NAMALWA (cell line): ENCODE measurements around the gene MMP13.
A peak's percentile ranks its signal among the peaks of the same experiment; 100 is the strongest.
"Not testable (repeated sequence)": the region's sequence is repeated elsewhere in the genome, so short reads cannot be mapped to it uniquely, and the experiment has no call there.

Experiments
- DNase-seq: peaks from one replicate; pipeline ENCODE4 v3.0.0-alpha.2; 2015; ENCODE audit warnings: low spot score

MMP13 gene

DNA sequence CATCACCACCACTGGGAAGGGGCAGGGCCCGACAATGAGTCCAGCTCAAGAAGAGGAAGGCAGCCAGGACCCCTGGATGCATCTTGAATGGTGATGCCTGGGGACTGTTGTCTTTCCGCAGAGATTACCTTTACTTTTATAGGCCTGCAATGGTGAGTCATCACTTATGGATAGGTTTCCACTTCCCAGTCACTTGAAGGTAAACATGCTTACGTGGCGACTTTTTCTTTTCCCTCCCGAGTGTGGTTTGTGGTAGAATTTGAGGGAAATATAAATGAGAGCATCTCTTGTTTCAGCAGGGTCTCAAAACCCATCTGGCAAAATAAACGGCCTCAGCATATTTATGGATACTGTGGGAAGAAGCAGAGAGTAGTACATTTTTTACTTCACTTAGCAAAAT, at the start of gene MMP13:
Gene MMP13, minus strand, starts transcription at position 109 of the 400 bp plus-strand sequence. Its CDS starts 27 bp downstream, at position 82.
- DNase-seq = no peak

DNA sequence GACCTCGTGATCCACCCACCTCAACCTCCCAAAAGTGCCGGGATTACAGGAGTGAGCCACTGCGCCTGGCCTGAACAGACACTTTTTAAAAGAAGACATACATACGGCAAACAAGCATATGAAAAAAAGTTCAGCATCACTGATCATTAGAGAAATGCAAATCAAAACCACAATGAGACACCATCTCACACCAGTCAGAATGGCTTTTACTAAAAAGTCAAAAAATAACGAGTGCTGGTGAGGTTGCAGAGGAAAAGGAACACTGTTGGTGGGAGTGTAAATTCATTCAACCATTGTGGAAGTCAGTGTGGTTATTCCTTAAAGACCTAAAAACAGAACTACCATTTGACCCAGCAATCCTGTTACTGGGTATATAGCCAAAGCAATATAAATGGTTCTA, 48.7 kb upstream of the MMP13 start:
- DNase-seq = not testable (repeated sequence)

DNA sequence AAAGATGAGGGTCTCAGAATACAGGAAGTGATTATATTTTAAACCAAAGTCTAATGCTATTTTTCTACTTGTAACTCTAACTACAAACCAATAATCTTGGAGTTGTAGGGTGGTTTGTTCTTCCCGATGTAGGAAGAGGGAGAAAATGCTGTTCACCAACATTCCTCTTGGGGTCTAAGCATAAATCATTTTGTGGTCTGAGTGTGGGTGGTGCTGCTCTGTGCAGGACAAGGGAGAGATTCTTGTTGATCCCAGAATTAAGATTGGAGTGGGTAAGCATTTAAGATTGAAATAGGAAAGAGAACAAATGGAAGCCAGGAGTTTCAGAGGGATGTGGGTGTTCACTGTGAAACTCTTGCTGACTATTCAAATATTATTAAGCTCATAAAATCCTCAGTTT, 38.6 kb upstream of the MMP13 start:
- DNase-seq = no peak

DNA sequence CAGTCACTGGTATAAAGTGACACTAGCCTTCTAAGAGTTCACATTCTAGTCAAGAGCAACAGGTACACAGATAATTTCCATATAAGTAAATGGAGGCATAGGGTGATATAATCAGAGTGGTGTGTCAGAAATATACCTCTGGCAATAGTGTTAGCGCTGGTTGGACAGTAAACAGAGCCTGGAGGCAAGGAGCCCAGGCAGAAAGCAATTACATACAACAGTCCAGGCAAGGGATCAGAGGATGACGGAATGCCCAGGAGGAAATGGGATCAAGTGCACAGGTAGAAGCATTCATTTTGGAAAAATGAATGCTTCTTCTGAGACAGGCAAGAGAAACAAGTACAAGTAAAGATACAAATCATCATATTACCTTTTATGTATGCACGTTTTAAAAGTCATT, 36.2 kb upstream of the MMP13 start:
- DNase-seq = no peak

DNA sequence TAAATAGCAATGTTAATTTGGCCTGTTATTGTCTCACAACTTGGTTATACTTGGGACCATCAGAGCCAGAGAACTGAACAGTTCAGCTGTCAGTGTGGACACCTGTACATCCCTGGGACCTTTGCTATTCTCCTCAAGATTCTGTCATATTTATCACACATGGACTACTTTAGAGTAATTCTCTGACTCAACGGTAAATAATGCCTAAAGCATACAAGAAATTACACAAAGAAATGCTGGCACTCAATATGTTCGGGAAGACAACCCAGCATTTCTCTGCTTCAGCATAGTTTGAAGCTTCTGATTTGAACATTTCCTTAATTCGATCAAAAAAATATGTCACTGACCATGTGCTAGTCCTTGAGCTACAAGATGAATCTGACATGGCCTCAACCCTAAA, 34.6 kb upstream of the MMP13 start:
- DNase-seq = no peak

DNA sequence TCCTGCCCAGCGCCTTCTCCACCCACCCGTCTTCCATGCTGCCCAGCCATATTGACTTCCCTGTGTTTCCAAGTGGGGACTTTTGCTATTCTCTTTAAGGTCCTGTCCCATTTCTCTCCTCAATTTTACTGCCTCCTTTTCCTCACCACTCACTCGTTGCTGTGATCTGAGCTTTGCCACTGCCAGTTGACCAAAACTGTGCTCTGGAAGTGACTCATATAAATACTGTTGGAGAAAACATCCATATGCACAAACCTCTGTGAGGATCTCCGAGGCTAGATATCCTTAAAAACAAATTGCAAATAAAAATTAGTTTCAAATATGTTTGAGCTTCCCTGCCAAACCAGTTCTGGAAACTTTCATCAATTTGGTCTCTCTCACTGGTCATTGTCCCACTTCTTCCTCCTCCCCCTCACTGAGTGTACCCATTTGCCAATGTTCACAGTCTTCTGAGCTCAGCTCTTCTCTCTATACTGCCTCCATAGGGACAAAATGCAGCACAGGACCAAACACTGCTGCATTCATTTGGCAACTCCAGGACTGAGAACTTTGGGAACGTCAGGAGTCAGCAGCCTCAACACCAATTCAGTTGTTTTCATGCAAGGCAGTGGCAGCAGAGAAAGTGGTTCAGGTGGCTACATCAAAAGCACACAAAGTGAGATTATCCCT, 34.0 kb upstream of the MMP13 start:
- no peak for DNase-seq

DNA sequence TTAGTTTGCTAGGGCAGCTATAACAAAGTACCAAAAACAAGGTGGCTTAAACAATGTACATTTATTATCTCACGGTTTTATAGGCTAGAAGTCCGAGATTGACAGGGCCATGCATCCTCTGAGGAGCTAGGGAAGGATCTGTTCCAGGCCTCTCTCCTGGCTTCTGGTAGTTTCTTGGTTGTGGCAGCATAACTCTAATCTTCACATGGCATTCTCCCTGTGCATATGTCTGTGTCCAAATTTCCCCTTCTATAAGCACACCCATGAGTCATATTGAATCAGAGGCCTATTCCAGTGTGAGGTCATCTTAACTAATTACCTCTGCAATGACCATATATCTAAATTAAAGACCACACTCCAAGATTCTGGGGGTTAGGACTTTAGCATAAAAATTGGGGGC, 31.3 kb upstream of the MMP13 start:
- DNase-seq = no peak

DNA sequence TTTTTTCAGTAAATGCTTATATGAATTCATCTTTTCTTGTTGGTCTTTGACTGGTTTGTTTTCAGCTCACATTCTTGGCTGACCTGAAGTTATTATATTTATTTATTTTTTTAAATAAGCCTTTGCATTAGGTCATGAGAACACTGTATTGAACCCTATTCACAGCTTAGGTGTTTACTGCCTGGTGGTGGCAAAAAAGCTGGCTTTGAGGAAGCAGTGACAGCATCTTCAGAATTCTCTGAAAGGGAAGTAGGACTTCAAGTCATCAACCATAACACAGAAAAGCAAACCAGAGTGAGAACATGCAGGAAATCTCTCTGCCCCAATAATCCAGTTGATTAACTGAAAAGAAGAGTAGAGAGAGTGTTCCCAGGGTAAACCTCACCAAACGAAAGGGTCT, 30.3 kb upstream of the MMP13 start:
- DNase-seq = no peak

DNA sequence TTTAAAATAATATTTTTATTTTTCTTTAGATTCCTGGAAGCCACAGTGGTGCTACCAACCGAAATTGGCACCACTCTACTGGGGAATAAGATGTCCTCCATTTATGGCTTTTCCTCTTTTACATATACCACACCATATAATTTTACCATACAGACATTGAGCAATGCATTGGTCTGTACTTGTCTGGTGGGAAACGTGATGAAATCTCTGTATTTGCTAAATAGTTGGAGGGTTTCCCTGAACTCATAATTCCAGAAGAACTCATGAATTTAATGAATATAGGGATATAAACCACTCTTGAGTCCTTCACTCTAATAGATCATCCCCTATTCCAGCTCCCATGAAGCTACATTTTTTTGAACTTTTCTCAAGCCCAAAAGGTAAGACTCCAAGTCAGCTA, 28.0 kb upstream of the MMP13 start:
- no peak for DNase-seq

DNA sequence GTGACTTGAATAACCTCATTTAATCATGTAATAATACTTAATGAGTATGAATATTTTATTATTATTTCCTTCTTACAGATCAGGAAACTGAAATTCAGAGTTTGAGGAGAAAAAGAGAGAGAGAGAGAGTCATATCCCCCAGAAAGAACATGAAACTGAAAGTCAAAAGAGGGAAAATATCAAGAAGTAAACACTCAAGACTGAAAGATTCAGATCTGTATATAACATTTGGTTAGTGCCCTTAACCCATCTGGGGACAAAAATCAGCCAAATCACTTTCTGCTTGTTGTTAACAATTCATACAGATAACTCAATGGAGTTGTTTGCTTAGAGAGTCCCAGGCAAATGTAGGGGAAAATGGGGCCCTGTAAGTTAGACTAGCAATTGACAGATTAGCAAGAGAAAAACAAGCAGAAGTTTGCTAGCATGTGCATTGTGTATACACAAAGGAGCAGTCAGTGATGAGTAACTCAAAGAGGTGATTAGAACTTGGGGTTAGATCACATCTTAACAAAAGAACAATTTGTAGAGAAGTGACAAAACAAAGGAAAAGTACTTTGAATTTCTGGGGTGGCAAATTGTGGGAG, 25.9 kb upstream of the MMP13 start:
- no peak for DNase-seq

DNA sequence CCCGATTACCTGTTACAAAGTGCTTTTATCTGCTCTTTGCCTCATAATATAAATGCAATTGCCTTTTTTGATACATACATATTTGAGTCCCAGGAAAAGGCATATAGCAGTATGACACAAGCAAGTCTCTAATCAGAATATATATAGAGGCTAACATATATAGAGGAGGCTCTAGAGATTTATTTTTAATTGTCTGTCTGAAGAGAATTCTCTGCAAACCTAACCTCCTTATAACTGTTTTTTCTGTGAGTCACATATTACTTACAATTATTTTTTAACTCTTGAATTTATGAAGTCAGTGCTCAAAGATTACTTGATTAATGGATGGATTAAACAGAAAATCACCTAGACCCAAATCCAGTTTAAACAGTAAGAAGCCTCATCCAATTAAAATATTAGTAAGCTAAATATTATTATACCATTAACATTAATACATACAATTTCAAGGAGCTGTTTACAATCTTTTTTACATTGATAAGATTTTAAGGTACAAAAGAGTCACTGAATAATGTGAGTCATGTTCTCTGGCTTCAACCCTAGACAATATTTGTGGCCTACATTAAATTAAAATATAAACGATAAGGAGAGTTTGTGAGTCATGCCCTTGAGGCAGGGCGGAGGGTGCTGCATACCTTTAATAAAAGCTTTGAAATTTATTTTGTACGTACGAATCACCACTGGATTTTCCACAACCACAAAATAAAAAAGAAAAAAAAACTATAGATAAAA, 19.2 kb upstream of the MMP13 start:
- DNase-seq = no peak

DNA sequence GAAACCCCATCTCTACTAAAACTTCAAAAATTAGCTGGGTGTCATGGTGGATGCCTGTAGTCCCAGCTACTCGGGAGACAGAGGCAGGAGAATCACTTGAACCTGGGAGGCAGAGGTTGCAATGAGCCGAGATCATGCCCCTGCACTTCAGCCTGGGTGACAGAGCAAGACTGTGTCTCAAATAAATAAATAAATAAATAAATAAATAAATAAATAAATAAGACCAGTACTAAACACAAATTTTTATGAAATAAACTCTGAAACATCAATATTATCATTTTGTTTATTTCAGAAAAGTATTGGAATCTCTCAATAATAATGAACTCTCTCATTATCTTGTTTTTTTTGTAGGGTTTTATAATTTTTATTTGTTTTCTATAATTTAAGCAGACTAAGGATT, 18.2 kb upstream of the MMP13 start:
- DNase-seq = not testable (repeated sequence)

DNA sequence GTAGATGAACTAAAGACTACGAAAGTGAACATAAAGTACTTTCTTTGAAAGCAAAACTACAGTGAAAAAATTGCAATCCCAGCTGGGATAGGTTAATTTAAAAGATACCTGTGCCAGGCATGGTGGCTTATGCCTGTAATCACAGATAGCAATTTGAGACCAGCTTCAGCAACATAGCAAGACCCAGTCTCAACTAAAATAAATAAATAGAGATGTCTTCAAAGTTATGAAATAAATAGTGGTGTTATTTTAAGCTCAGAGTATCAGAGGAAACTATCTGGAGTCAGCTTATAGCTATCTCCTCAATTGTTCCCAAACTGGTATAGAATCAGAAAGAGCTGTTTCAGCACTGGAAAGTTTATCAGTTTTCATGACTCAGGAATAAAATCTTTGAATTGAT, 17.3 kb upstream of the MMP13 start:
- DNase-seq = no peak

DNA sequence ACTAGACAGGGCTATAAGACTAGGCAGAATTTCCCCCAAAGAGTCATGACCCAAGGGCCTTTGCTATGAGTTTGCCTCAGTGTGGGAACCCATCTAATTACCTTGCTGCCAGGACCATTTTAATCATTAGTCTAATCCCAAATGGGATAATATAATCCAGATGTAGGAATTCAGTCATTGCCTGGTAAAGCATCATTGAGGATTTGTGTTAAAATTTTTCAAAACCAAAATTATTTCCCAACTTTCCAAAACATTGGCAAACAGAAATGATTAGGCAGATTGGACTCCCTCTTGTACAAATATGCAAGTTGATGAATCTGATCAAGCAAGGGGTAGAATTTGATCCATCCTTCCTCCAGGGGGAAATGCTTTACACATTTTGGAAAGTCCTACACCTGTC, 16.2 kb upstream of the MMP13 start:
- DNase-seq = no peak

DNA sequence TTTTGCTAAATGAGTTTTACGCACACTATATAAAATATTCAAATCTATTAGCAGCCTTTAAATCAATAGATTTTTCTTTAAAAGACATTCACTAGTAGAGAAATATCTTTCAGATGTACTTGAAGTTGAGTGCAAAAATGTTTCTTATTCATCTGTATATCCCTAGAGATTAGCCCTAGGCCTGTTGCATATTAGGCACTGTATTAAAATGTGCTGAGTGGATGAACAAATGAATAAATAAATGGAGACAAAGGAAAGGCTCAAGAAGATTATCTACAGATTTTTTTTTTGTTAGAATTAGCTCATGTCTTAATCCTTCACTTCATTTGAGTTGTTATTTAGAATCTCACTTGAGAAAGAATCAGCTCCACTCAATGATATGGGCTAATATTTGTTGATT, 12.0 kb upstream of the MMP13 start:
- no peak for DNase-seq

DNA sequence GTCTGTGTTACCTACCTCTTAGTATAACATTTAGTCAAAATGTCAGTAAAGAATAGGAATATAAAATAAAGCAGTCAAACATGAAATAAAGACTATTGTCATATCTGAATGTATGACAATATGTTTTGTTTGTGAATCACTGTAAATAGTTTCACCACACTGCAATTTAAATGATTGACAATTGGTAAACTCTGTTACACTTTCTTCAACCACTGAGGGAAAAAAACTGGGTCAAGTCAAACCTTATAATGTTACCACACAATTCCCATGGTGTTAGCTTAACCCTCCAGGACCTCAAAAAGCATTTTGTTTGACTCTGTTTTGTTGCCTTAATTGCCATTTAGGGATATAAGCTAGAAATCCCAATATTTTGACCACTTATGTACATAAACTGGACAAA, 10.5 kb upstream of the MMP13 start:
- no peak for DNase-seq

DNA sequence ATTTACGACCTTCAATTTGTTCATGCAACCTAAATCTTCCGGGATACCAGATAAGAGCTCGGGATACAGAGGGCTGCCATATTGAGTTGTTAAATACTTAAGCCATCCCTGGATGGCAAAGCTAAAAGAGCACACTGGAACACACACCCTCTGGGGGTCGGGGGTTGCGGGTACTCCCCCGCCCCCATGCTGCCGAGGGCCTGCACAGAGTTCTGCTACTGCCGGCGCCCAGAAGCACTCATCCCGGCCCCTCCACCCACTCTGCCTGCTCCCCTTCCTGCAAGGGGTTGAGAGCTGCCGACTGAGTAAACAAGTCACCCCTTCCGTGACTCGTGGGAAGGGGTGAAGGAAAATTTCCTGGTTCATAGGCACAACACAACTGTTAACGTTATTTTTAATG, 9.3 kb upstream of the MMP13 start:
- no peak for DNase-seq

DNA sequence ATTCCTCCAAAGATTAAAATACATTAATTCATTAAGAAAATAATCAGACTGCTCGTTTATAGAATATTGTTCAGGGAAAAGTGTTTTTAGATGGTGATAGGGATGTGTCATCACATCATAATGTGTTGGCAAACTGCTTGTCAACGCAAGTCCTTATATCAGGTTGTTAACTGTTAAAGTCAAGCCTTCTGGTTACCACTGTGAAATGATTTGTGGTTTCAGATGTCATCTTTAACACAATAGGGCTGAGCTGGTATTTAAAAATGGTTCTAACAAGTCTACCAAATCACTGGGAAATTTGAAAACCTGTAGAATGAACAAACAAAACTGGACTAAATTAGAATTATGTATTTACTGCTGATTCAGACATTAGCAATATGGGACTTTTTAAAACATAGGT, 2.4 kb upstream of the MMP13 start:
- no peak for DNase-seq

DNA sequence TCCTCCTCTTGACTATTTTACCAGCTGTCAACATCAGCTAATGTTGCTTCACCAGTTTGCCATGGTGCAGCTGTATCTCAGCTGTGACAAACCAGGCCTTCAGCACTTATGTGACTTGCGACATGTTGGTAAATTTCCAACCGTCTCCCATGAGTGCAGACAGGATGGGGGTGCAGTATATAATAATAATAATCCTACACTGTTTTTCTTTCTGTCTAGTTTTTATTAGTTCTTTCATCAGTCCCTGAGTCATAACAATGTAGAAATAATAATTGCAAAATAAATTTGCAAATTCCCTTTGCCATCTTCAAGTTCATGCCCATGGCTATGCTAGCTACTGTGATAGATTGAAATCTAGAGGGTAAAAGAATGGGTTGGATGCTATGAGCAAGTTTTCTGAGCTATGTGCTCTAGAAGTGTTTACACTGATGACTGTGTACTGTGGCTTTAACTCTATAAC, 4.9 kb downstream of the MMP13 start:
- no peak for DNase-seq

DNA sequence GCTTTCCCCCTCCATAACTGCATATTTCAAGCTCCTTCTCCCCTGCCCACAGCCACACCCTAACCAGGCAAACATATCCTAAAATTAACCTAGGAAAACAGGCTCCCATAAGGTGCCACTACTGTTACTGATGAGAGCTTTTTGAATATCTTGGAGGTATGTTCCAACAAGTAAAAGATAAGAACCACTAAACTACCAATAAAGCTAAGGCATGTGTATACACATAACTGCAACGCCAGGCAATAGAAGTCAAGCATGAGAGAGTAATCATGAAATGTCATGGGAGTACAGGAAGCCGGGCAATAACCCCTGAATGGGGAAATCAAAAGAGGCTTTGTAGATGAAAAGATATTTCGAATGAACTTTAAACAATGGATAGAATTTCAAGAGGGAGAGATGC, 9.3 kb downstream of the MMP13 start:
- DNase-seq = no peak

DNA sequence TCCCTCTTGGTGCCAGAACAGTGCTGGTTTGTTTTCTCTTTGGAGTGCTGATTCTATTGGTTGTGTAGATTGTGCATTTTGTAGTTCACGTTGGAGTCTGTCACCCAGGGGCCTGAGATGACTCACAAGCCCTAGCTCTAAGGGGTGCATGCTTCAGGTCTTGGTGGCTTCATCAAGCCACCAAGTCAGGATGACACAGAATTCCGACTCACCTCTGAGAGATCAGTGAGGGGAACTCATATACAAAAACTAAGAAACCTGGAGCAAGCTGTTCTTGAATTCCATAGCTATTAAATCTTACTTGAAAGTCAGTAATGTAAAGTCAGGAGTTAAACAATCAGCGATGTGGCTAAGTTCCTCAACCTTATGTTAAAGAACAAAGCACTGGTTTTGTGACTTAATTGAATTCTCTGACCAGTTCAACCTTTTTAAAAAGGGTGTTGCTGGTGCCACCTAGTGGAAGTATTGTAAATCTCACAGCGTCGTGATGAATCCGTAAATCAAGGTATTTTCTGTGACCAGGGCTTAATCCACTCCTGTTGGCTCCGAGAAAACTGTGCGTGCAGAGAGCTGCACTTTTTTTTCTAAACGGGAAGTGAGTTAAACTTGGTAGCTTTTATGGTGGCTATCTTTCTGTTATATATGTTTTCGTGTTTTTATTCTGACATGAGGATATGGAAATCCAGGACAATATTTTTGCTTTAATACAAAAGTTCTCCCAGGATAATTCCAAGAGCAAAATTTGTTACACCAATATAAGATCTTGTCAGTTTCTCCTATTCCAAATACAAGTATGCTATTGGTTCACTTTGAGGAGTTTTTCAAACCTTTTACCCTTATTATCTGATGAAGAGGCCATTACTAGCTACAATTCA, 14.6 kb downstream of the MMP13 start:
- peak; percentile 89 for DNase-seq

DNA sequence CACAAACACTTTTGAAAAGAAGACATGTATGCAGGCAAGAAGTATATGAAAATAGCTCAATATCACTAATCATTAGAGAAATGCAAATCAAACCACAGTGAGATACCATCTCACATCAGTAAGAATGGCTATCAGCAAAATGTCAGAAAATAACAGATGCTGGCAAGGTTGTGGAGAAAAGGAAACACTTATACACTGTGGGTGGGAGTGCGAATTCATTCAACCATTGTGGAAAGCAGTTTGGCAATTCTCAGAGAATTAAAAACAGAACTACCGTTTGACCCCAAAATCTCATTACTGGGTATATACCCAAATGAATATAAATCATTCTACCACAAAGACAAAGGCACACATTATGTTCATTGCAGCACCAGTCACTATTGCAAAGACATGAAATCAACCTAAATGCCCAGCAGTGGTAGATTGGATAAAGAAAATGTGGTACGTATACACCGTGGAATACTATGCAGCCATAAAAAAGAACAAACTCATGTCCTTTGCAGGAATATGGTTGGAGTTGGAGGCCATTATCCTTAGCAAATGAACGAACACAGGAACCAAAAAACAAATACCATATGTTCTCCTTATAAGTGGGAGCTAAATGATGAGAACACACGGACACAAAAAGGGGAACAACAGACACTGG, 18.5 kb downstream of the MMP13 start:
- DNase-seq = no peak
